Hematopoietic multipotent progenitor cell treated with erythropoietin and hydrocortisone succinate and interleukin-3 and kit ligand, for 15 days (in vitro differentiated cells): ENCODE data around the gene NRG2.

Source experiments
- DNase-seq: peaks from one replicate; pipeline ENCODE4 v3.0.0-alpha.2; 2015; ENCODE audit warnings: low spot score

Gene NRG2

DNA sequence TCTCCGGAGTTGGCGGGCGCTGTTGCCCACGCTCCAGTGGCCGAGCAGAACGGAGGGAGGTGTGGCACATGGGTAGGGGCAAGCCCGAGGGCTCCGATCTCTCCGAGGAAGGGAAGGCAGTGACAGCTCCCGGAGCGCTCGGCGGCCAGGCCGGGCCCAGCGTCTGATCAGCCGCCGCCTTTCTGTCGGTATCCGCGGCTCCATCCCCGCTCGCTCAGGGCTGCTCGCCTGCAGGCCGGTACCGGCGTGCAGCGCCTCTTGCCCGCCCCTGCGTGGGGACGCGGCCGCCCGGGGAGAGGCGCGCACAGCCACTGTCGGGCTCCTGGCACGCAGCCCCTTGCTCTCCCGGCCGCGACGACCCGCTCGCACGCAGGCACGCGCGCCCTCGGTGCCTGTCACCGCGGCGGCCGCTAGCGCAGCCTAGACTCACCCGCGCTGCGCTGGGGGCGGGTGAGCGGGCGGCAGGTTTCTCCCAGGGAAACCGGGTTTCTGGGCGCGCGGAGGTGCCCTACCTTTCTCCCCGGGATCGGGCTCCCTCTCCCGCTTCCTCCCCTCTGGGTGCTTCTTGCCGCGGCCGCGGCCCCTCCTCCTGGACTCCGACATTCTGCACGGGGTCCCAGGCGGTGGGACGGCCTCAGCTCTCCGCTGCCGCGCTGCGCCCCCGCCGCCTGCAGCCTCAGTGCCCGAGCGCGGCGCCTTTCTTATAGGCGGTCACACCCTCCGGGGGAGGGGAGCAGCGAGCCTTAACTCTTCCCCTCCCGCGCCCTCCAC, 139.1 kb downstream of the NRG2 start:
- DNase-seq = no peak

DNA sequence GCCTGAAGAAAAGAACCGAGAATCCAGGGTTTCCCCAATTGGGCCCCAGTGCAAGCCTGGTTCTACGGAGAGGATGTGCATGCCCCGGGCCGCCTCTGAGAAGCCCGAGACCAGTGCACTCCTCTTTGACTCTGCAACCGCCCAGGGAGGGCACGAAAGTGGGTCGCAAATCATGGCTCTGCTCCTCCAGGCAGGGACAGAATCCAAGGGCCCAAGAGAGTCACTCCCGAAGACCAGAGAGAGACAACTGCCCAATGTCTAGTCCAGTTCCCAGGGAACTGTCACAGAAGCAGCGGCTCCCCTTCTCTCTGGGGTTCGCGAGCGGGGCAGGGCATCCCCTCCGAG, 139.7 kb downstream of the NRG2 start:
- no peak for DNase-seq

DNA sequence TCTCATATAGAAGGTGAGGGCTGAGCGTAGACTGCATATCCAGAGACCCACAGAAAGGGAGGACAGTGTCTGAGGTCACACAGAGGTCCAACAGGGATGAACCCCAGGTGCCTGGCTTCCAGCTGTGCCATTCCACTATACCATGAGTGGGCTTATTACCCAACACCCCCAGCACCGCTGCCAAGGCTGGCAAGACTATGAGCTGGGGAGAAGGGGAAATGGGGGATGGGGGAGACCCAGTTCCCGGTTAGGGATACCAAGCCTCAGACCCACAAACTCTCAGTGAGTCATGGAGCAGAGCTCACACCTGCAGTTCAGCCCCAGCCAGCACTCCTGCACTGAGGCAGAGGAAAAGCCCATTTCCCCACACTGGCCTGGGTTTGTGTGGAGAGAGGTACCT, 141.1 kb downstream of the NRG2 start:
- DNase-seq = no peak

DNA sequence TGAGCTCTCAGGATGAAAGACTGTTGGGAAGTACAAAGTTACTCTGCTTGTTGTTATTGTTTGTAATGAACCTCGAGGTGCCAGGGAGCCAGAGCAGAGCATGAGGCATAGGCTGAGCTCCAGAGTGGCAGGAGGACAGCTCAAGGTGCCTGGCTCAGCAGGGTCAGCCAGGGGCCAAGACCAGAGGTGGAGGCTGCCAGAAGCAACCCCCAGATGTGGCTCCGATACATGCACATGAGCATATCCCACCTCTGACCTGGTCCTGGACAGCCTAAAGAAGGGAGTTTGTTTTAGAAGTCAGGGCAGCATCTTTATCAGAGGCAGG, 141.9 kb downstream of the NRG2 start:
- no peak for DNase-seq

DNA sequence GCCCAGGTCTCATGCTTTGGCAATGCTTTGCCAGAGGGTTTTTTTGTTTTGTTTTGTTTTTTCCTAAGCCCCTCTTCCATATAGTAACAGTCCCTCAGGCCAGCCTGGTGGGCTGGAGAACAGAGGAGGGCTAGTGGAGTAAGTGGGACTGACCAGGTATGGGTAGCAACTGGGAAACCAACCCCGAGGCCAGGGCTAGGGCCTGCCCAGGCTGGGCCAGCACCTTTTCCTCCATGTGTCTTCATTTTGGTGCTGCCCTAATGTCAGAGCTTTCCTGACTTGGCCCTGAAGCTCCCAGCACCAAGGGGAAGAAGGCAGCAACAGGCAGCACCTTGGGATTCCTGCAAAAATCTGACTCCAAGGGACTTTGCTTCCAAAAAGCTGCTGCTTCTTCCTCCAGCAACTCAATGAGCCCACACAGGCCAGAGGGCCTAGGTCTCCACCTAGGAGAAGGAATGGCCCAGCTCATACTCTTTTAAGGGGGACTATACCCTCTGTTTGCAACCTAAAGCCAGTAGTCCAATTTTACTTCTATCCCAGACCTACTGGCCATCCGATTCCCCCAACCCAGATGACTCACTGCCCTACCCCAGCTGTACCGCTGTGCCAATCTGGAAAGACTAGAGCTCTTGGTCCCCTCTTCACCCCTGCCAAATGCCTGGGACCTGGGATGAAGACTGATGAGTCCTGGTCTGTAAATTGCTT, 142.4 kb downstream of the NRG2 start:
- no peak for DNase-seq

DNA sequence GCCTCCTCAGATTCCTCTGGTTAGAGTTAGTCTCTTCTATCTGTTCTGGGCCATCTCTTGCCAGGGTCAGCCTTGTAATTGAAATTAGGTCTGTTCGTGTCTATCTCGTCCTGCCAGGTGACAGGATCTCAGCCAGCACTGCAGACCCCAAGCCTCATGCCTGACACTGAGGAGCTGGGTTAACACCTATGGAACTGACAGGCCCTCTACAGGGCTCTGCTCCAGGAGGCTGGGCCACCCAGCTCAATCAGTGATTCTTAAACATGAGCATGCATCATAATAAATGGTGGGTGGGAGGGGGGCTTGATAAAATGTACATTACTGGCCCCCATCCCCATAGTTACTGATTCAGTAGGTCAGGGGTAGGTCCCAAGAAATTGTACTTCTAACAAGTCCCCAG, 144.1 kb downstream of the NRG2 start:
- no peak for DNase-seq

DNA sequence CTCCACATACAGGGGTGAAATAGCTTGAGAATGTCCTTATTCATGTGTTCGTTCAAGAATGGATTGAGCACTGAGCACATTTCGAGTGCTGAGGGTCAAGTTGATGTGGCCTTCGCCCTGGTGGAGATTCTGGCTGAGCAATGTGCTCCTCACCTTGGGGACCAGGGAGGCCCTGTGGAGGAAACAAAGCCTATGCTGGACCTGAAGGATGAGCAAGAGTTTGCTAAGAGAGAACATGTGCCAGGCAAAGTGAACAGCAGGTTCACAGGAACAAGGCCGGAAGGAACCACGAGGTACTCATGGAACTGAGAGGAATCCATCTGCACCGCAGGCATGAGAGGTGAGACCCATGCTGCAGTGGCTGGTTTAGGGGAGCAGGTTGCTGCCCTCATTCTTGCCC, 145.1 kb downstream of the NRG2 start:
- DNase-seq = no peak

DNA sequence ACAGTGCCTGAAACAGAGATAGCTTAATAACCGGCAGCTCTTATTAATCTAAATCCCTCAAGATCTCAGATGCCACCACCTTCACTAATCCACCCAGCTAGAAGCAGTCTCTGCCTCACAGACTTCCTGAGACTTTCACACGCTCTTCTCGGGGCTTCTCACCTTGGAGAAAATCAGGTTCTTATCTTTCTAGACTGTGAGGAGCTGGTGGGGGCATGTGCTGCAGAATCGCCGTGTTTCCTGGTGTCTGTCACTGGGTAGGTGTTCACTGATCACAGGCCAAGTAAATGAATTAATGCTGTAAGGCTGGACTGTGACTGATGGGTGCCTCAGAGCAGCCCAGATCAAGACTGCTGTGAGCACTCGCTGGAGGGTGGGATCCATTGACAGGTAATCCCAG, 145.8 kb downstream of the NRG2 start:
- DNase-seq = no peak

DNA sequence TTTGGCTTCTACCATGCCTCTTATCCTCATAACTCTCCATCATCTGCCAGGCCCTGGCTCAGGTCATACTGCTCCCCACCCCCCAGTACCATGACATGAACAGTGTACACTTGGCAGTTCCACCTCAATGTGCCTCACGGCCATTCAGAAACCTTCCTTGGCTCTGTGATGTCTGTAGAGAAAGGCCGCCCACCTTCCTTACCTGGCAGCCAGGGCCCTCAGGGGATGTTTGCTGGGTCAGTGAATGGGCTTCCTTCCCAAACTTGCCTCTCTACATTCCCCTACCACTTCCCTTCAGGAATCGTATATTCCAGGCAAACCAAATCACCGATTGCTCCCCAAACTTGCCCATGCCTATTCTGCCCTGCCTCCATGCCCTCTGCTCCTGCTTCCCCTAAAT, 146.4 kb downstream of the NRG2 start:
- no peak for DNase-seq

DNA sequence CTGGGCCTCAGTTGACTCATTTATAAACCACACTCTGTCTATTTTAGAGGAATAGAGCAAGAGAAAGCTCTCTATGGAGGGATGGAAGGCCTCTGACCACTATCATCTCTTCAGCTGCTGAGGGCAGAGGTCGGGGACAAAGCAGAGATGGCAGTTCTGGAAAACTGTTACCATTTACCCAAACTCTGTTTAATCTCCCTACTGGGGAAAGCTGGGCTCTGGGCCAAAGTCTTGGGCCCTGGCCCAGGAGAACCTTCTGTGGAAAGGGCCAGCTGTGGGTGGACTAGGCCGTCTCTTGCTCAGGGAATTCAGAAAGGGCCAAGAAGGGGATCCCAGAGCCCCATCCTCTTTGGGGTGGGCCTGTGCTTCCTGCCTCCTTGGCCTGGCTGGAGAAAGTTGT, 147.5 kb downstream of the NRG2 start:
- no peak for DNase-seq

DNA sequence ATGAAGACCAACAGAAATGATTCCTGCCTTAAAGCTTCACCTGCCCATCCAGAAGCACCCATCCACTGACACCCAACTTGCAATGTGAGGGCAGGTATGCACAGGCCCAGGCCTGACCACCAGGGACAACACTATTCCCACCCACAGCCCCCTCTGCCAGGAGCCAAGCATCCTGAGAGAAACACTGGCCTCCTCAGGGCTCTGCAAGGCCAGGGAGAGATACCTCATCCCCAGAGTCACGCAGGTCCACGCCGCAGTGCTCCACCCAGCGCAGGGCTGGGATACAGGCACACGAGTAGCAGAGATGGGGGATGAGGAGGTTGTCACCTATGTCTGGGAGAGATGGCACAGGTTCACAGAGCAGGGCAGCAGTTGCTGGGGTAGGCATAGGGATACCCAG, 148.1 kb downstream of the NRG2 start:
- DNase-seq = no peak

DNA sequence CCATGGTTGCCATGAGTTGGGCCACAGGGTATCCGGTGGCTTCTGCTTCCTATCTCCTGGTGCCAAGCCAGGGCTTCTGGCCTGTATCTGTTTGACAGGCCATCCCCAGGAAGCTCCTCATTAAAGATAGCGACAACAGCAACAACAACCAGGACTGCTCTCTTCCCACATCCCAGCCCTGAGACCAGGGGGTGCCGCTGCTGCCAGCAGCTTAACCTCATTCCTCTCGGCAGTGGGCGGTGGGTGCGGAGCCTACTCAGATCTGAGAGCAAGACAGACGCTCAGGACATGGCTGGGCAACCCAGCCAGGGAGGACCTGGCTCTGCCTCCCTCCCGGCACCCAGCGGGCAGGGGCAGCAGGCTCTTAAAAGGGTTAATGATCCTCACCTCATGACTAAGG, 149.2 kb downstream of the NRG2 start:
- no peak for DNase-seq

DNA sequence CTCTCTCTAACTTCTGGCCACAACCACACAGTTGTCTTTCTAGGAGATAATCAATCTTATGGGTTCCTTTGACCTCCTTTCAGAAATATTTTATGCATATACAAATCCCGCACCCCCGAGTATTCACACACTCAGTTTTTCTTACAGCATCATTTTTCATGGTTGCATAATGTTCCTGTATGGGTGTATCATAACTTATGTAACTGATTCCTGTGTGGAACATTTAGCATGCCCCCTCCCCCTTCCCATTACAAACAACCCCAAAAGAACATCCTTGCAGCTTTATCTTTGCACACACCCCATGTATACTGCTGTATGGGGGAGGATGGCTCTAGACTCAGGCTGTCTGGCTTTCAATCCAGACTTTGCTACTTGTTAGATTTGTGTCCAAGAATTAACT, 153.7 kb downstream of the NRG2 start:
- no peak for DNase-seq

DNA sequence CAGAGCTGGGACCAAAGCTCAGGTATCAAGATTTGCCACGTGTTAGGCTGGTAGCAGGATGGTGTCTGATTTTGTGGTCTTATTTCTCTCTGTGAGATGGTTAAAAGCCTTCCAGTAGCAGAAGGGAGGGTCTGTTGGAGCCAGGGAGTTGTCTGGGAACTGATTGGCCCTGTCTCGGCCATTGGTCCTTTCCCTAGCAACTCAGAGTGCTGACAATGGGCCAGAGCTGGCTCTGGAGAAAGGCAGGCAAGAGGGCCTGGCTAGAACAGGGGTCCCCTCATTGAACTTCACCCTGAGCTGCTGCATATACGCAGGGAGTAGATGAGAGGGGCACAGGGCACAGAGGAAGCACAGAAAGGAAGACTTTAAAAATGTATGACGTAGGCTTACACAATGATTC, 154.7 kb downstream of the NRG2 start:
- no peak for DNase-seq

DNA sequence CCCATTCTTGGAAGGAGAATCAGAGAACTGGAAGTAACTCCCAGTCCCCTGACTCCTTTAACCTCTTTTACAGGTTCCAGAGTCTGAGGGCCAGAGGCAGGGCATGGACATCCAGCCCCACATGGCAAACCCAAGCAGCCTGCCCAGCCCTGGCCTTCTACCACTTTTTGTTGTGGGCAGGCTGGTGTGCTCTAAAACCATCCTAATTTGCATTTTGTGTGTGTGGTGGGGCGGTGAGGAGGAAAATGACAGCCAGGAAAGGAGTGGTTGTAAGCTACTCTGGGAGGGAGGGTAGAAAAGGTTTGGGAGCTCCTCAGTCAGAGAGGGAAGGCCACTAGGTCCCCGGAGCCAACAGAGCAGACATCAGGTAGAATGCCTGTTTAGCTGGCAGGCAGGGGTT, 156.9 kb downstream of the NRG2 start:
- DNase-seq = no peak

DNA sequence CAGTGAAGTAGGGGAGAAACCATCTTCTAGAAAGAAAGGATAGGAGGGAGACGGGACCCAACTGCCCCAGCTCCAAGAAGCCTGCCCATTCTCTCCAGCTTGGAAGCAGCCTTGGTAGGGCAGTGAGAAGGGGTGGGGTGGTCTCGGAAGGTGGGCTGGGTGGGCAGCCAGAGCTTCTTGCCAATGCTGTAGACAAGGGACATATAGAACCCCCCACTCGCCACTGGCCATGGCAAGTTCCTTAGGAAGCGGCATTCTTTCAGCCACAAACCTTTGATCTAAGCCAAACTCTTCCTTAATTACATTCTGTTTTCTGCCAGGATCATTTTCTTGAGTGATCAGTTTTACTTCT, 157.3 kb downstream of the NRG2 start:
- DNase-seq = no peak

DNA sequence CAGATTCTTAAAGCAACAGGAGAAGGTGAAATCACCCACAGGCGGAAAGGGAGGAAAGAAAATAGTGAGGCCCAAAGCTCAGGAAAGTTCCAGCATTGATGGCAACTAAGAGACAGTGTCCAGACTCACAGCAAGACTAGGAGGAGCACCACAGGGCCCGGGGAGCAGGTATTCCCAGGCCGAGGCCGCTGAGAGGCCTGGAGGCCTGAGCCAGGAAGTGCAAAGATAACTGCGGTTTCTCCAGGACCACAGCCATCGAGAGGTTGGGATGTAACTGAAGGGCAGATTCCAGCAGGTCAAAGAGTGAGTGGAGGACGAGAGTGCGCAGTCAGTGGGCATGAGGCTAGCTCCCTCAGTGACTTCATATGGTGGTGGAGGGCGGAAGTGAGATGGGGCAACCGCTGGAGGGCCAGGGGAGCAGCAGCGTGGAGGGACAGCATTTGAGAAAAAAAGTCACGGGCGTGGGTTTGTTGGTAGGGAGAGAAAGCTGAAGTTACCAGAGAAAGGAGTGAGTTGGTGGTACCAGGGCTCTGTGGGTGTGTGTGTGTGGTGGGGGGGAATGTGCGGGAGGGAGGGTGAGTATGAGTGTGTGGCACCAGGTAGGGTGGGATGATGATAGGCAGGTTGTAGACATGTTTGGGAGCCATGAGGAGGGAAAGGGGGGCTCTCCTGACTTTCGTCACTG, 157.8 kb downstream of the NRG2 start:
- DNase-seq = no peak

DNA sequence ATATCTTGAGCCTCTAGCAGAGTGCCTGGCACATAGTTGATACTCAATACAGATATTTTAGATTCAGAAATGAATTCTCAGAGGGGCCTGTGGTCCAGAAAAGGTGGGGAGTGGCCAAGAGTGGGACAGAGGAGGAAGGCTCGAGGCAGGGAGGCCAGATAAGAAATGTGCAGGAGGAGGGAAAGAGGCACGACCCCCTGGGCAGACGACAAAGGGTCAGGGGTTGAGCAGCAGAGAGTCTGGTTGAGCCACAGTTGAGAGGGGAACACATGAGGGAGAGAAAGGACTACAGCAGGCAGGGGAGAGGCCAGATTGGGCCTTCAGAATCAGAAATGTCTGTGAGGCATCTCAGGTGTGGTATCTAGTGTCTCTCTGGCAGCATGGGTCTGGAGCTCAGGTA, 158.4 kb downstream of the NRG2 start:
- DNase-seq = no peak

DNA sequence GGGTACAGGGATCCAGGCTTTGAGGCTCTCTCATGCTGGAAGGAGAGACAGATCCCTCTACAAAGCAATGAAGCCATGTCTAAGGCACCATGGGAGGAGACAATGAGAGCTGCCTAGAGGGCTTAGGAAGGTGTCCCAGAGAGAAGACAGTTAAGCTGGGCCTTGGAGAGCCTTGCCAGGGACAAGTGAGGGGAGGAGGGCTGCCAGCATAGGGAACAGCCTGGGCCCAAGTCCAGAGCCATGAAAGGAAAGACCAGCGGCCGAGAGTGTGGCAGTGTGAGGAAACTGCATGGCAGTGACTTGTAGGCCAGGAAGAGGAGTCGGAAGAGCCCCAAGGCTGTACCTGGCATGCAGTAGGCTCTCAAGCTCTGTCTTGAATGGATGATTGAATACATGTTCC, 159.0 kb downstream of the NRG2 start:
- DNase-seq = no peak

DNA sequence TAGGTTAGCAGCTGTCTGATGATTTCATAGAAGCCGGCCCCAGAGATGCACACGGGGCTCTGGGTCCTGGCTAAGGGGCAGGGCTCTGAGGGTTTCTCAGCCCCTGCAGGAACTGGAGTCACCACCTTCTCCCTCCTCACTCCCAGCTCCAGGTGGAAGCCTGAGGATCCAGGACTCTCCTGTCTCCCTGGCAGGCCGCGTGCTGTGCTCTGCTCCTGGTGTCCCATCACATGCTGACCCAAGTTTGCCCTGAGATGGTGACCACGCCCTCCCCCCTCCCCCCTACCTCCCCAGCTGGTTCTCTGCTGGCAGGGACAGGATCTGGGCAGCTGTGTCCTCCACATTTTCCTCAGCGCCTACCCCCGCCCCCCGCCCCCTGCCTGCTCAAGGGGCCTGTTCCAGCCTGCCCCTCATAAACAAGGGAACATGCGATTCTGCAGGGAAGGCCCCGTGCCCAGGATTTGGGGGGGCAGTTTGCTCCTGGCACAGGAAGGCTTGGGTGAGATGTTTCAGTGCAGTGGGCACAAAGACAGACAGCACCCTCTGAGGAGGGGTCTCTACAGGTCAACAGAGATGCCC, 160.0 kb downstream of the NRG2 start:
- DNase-seq = no peak

DNA sequence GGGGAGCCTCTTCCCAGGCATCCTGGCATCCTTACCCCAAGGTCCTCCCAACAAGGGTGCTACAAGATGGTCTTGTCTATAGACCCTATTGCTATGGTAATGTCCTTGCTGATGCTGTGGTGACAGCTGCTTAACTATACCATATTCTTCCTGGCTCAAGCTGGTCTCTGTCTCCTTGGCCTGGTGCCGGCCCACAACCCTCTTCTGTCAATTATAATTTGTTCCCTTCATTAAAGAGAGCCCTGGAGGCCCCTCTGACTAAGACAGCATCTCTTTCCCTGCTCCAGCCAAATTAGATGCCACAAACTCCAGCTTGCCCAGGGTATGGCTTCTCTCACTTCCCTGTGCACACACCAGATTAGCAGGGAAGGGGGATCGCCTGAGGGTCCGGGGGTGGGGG, 160.8 kb downstream of the NRG2 start:
- no peak for DNase-seq

DNA sequence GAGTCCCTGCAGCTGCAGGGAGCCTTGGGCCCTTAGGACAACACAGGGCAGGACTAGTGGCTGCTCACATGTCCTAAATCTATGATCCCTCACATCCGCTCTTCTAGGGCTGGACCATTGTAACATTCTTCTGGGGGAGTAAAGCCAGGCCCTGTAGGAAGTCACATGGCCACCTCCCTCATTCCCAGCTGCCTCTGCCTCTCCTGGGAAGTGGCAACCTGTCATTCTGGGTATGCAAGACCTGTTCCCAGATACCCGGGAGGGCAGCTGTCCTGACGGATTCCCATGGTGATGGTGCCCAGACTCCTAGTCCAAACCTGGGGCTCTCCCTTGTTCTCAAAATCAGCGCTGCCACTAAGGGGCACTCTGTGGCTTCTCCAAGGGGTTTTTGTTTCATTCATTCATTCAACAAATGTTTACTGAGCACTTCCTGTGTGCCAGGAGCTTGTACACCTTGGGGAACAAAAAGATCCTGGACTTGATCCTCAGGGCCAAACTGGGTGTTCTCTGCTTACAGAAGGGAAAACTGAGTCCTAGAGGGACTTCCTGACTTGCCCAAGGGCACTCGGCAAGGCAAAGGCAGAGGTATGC, 161.9 kb downstream of the NRG2 start:
- DNase-seq = no peak
